Measurements from ENCODE around the gene ITLN1. TPM values are rescaled to one million over a fixed set of nuclear protein-coding genes. Genes with fewer than 3 reads are reported as not detected.
"Not testable (repeated sequence)": the region's sequence is repeated elsewhere in the genome, so short reads cannot be mapped to it uniquely, and the experiment has no call there.

The ITLN1 gene
- total RNA-seq = not detected

DNA sequence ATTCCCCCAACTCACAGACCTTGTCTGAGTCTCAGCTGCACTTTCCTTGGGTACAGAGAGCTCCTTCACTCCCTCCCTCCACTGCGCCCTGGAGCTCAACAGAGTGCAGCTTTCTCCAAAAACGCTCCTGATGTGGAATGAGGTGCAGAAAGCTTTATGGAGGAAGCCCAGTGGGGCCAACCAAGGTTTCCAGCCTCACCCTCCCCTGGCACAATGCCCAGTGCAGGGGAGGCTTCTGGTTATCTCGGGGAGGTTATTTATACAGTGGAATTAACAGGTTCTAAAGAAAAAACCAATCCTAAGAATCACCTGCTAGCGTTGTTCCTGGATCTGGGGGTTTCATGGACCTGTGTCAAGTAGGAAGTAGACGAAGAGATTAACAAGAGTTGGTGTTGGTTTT lies at the start of gene ITLN1:
Gene ITLN1 (minus strand): TSS at position 139 of the 400 bp plus-strand sequence. CDS start 303 bp downstream, outside the sequence.
- Mint-ChIP-seq H3K27ac (no peak within 1 kb of the TSS), H3K9me3 (no peaks in the 10 kb centered on the region), H3K36me3 (no peaks in the 10 kb centered on the region)
- ATAC-seq (no peak), DNase-seq (ENCODE audit: low spot score in 2 of 2) (no peak)

DNA sequence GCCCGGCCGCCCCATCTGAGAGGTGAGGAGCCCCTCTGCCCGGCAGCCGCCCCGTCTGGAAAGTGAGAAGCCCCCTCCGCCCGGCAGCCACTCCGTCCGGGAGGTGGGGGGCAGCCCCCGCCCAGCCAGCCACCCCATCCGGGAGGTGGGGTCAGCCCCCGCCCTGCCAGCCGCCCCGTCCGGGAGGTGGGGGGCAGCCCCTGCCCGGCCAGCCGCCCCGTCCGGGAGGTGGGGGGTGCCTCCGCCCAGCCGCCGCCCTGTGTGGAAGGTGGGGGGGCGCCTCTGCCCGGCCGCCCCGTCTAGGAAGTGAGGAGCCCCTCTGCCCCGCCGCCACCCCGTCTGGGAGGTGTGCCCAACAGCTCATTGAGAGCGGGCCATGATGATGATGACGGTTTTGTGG lies 48.3 kb upstream of the ITLN1 start:
- not testable (repeated sequence) for H3K36me3 Mint-ChIP-seq; H3K27ac Mint-ChIP-seq; DNase-seq (ENCODE audit: low spot score in 2 of 2); H3K9me3 Mint-ChIP-seq; ATAC-seq

DNA sequence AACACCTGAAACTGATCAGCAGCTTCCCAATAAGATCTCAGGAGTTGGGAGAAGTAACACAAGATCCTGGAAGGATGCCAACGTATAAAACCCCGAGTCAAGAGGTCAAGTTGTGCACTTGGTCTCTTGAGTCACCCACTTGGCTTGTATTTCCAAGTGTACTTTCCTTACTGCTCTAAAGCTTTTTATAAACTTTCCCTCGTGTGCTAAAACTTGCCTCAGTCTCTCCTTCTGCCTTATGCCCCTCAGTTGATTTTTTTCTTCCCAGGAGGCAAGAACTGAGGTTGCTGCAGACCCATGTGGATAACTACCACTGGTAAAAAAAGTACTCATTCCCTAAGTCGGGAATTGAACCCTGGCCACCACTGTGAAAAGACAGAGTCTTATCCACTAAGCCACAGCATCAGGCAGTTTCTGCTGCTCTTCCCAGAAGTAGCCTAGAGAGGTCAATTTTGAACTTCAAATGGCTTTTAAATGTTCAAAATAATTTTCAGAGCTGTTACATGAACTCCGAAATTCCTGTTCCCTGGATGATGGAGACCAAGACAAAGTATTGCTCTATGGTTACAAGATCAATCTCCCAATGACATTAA lies 40.8 kb upstream of the ITLN1 start:
- peaks cover 10 to 28% of the 10 kb centered on the region in 2 donors for H3K36me3 Mint-ChIP-seq
- H3K27ac Mint-ChIP-seq = no peak overlapping the region
- peaks cover 4 to 15% of the 10 kb centered on the region in 2 donors for H3K9me3 Mint-ChIP-seq
- no peak for DNase-seq (ENCODE audit: low spot score in 2 of 2)
- ATAC-seq = no peak

DNA sequence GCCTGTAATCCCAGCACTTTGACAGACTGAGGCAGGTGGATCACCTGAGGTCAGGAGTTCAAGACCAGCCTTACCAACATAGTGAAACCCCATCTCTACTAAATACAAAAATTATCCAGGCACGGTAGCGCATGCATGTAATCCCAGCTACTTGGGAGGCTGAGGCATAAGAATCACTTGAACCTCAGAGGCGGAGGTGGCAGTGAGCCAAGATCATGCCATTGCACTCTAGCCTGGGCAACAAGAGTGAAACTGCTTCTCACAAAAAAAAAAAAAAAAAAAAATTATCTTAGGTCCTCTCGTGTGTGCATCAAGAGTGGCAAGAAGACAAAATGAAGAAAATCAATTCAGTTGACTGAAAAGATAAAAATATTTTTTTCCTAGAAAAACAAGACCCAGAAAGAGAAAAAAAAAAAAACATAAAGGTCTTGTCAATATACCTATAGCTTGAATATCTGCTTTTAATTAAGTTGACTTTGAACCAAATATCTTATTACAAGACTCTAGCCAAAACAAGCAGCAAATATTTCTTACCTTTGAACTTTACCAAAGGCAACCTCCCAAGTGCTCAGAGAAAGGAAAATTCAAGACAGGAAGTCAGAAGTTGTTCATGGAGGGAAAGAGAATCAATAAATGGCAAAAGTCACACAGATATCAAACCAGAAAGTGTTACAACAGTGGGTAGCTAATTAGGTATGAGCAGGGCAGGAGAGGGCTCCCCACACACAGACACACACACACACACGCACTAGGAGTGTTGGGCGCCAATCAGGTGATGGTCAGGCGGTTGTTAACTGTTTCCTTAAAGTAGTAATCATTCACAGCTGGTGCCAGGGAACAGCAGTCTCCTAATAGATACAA lies 40.0 kb upstream of the ITLN1 start:
- peaks cover 4 to 17% of the 10 kb centered on the region in 2 donors for H3K9me3 Mint-ChIP-seq
- ATAC-seq (no peak), DNase-seq (ENCODE audit: low spot score in 2 of 2) (no peak)
- H3K27ac Mint-ChIP-seq = no peak overlapping the region
- peaks cover 10 to 29% of the 10 kb centered on the region in 2 donors for H3K36me3 Mint-ChIP-seq

- H3K27ac Mint-ChIP-seq = no peak overlapping the region
- no peak for DNase-seq (ENCODE audit: low spot score in 2 of 2)
- H3K9me3 Mint-ChIP-seq = peaks cover 0 to 13% of the 10 kb centered on the region in 2 donors
- peaks cover 0 to 5% of the 10 kb centered on the region in 2 donors for H3K36me3 Mint-ChIP-seq
- no peak for ATAC-seq
Measured at GRCh38 chr1:160916666-160917065, 31.7 kb upstream of the ITLN1 start.

DNA sequence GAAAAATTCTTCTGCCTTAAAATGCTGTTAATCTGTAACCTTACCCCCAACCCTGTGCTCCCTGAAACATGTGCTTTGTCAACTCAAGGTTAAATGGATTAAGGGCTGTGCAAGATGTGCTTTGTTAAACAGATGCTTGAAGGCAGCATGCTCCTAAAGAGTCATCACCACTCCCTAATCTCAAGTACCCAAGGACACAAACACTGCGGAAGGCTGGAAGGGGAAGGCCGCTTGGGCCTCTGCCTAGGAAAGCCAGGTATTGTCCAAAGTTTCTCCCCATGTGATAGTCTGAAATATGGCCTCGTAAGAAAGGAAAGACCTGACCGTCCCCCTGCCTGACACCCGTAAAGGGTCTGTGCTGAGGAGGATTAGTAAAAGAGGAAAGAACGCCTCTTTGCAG lies 28.2 kb upstream of the ITLN1 start:
- not testable (repeated sequence) for H3K36me3 Mint-ChIP-seq; ATAC-seq; H3K27ac Mint-ChIP-seq; DNase-seq (ENCODE audit: low spot score in 2 of 2); H3K9me3 Mint-ChIP-seq

DNA sequence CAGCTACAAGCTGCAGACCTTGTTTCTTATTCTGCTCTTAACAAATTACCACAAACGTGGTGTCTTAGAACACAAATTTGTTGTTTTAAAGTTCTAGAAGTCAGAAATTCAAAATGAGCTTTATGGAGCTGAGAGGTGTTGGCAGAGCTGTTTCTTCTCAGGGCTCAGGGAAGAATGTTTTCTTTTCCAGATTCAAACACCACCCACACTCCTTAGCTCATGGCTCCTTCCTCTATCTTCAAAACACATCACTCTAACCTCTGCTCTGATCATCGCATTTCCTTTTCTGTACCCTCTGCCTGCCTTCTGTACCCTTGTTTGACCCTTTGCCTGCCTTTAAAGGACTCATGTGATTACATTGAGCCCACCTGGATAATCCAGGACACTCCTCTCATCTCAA lies 26.9 kb upstream of the ITLN1 start:
- Mint-ChIP-seq H3K9me3 (no peaks in the 10 kb centered on the region), H3K27ac (peak overlapping the region in 1 of 2 donors; percentile 22), H3K36me3 (no peaks in the 10 kb centered on the region)
- ATAC-seq (no peak), DNase-seq (ENCODE audit: low spot score in 2 of 2) (no peak)

DNA sequence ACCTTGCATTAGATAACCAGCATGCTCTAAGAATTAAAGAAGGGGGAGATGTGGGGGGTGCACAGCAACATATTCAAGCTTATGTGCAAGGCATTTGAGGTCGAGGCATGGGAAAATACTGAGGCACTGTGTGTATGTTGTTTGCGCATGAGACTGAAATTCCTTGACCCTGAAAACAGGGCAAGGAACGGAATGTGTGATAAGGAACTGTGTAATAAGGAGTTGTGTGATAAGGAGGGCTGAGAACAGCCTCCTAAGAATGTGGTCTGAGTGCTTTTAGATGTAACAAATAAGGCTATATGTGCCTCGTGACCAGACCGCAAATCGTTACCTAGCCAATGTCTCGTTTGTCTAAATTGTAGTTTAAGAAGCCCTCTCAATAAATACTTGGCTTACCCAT lies 26.5 kb upstream of the ITLN1 start:
- H3K27ac Mint-ChIP-seq = no peak overlapping the region
- no peaks in the 10 kb centered on the region for H3K9me3 Mint-ChIP-seq
- no peaks in the 10 kb centered on the region for H3K36me3 Mint-ChIP-seq
- ATAC-seq = no peak
- no peak for DNase-seq (ENCODE audit: low spot score in 2 of 2)

- DNase-seq (ENCODE audit: low spot score in 2 of 2) = no peak
- Mint-ChIP-seq H3K36me3 (no peaks in the 10 kb centered on the region), H3K27ac (no peak overlapping the region), H3K9me3 (no peaks in the 10 kb centered on the region)
- no peak for ATAC-seq
Measured at GRCh38 chr1:160910170-160910750, 25.3 kb upstream of the ITLN1 start.

- H3K9me3 Mint-ChIP-seq = no peaks in the 10 kb centered on the region
- H3K36me3 Mint-ChIP-seq = no peaks in the 10 kb centered on the region
- DNase-seq (ENCODE audit: low spot score in 2 of 2) (no peak), ATAC-seq (no peak)
- H3K27ac Mint-ChIP-seq = no peak overlapping the region
Measured at GRCh38 chr1:160907976-160908375, 23.0 kb upstream of the ITLN1 start.

GRCh38 chr1:160905617-160905989 lies 20.6 kb upstream of the ITLN1 start:
- DNase-seq (ENCODE audit: low spot score in 2 of 2) (no peak), ATAC-seq (no peak)
- Mint-ChIP-seq H3K9me3 (no peaks in the 10 kb centered on the region), H3K36me3 (no peaks in the 10 kb centered on the region), H3K27ac (no peak overlapping the region)

- no peak overlapping the region for H3K27ac Mint-ChIP-seq
- ATAC-seq (no peak), DNase-seq (ENCODE audit: low spot score in 2 of 2) (no peak)
- no peaks in the 10 kb centered on the region for H3K36me3 Mint-ChIP-seq
- no peaks in the 10 kb centered on the region for H3K9me3 Mint-ChIP-seq
Measured at GRCh38 chr1:160904783-160905616, 20.0 kb upstream of the ITLN1 start.

GRCh38 chr1:160902251-160902650 lies 17.3 kb upstream of the ITLN1 start:
- H3K9me3 Mint-ChIP-seq; H3K36me3 Mint-ChIP-seq; H3K27ac Mint-ChIP-seq; ATAC-seq; DNase-seq (ENCODE audit: low spot score in 2 of 2): not testable (repeated sequence)

GRCh38 chr1:160901768-160902167 lies 16.8 kb upstream of the ITLN1 start:
- Mint-ChIP-seq H3K36me3 (peaks cover 0 to 6% of the 10 kb centered on the region in 2 donors), H3K27ac (no peak overlapping the region), H3K9me3 (no peaks in the 10 kb centered on the region)
- no peak for DNase-seq (ENCODE audit: low spot score in 2 of 2)
- ATAC-seq = no peak

- not testable (repeated sequence) for H3K27ac Mint-ChIP-seq; H3K9me3 Mint-ChIP-seq; ATAC-seq; H3K36me3 Mint-ChIP-seq; DNase-seq (ENCODE audit: low spot score in 2 of 2)
Measured at GRCh38 chr1:160900683-160901082, 15.7 kb upstream of the ITLN1 start.

- Mint-ChIP-seq H3K27ac (peak overlapping the region in 1 of 2 donors; percentile 32), H3K9me3 (peaks cover 7 to 14% of the 10 kb centered on the region in 2 donors), H3K36me3 (peaks cover 13 to 18% of the 10 kb centered on the region in 2 donors)
- DNase-seq (ENCODE audit: low spot score in 2 of 2); ATAC-seq: not testable (repeated sequence)
Measured at GRCh38 chr1:160894368-160895135, 9.6 kb upstream of the ITLN1 start.

Measured in activated naive CD4-positive, alpha-beta T cell treated with anti-CD3 and anti-CD28 coated beads, Interleukin-2, amount 50 U/mL, for 72 hours (primary cell).